HEK293 (cell line): ENCODE measurements around the gene C11orf86.

ENCODE experiments used
- CTCF ChIA-PET: fragments of 350-600 bp; formaldehyde crosslinking; extraction: SDS; loops from one replicate; lab custom pipeline; 2021; ENCODE audit warnings: antibody characterized with exemption; lab: Yijun Ruan, JAX
- POLR2A ChIA-PET: fragments of 300-600 bp; formaldehyde crosslinking; extraction: SDS; loops from one replicate; lab custom pipeline; 2020; ENCODE audit warnings: antibody characterized with exemption, inconsistent platforms; lab: Yijun Ruan, JAX
- H3K27ac ChIP-seq: fragments of 200-500 bp; sonication (Bioruptor generic); 2 replicates; pipeline ENCODE4 v1.5.1; 2014; ENCODE audit warnings: low read depth, low read length, control low read depth, inconsistent platforms; ENCODE audit errors: extremely low read depth
- H3K36me3 ChIP-seq, 2 experiments: fragments of 200-500 bp in 1 of 2; sonication (Bioruptor generic) in 1 of 2; 1 replicate in 1 of 2; 2 replicates in 1 of 2; pipeline ENCODE4 v1.5.1; 2014 to 2017; ENCODE audit warnings: inconsistent platforms in 2 of 2, low read length in 2 of 2; ENCODE audit not compliant: control insufficient read depth in 2 of 2, insufficient read depth in 1 of 2
- H3K4me1 ChIP-seq: fragments of 200-500 bp; sonication (Bioruptor generic); 2 replicates; pipeline ENCODE4 v1.5.1; 2014; ENCODE audit warnings: mild to moderate bottlenecking, low read length, inconsistent platforms; ENCODE audit not compliant: control insufficient read depth, insufficient read depth
- H3K4me3 ChIP-seq: 2 replicates; pipeline ENCODE4 v1.5.1; 2011; ENCODE audit warnings: low read depth, mild to moderate bottlenecking, control low read depth, low read length, moderate library complexity
- H3K9me3 ChIP-seq: fragments of 200-500 bp; sonication (Bioruptor generic); 2 replicates; pipeline ENCODE4 v1.5.1; 2014; ENCODE audit warnings: low read depth, low read length, inconsistent platforms; ENCODE audit not compliant: control insufficient read depth, insufficient read depth
- BCL11A ChIP-seq: fragments of 450-650 bp; formaldehyde crosslinking; IDR thresholded peaks from 2 replicates; pipeline ENCODE4 v1.5.1; 2016; ENCODE audit warnings: low read depth, missing biosample characterization, missing genetic modification characterization
- BCL11B ChIP-seq: fragments of 450-650 bp; formaldehyde crosslinking; IDR thresholded peaks from 2 replicates; pipeline ENCODE4 v1.5.1; 2016; ENCODE audit warnings: low read depth, missing biosample characterization, missing genetic modification characterization
- EGR2 ChIP-seq: fragments of 450-650 bp; formaldehyde crosslinking; IDR thresholded peaks from 2 replicates; pipeline ENCODE4 v1.5.1; 2016; ENCODE audit warnings: low read depth, missing biosample characterization, missing genetic modification characterization
- GLIS2 ChIP-seq: fragments of 450-650 bp; formaldehyde crosslinking; IDR thresholded peaks from 2 replicates; pipeline ENCODE4 v1.5.1; 2016; ENCODE audit warnings: missing biosample characterization, missing genetic modification characterization
- IKZF3 ChIP-seq: fragments of 450-650 bp; IDR thresholded peaks from 2 replicates; pipeline ENCODE4 v1.5.0; 2018; ENCODE audit warnings: missing biosample characterization, mild to moderate bottlenecking, missing genetic modification characterization, moderate library complexity
- KLF1 ChIP-seq: fragments of 450-650 bp; formaldehyde crosslinking; IDR thresholded peaks from 2 replicates; pipeline ENCODE4 v1.5.1; 2016; ENCODE audit warnings: missing biosample characterization, missing genetic modification characterization
- KLF17 ChIP-seq: fragments of 450-650 bp; formaldehyde crosslinking; IDR thresholded peaks from 2 replicates; pipeline ENCODE4 v1.5.1; 2016; ENCODE audit warnings: missing biosample characterization, missing genetic modification characterization
- OVOL3 ChIP-seq: fragments of 450-650 bp; formaldehyde crosslinking; IDR thresholded peaks from 2 replicates; pipeline ENCODE4 v1.5.1; 2016; ENCODE audit warnings: missing biosample characterization, missing genetic modification characterization
- SP7 ChIP-seq: fragments of 450-650 bp; formaldehyde crosslinking; IDR thresholded peaks from 2 replicates; pipeline ENCODE4 v1.5.1; 2016; ENCODE audit warnings: missing biosample characterization, missing genetic modification characterization
- TCF7L2 ChIP-seq: IDR thresholded peaks from 2 replicates; pipeline ENCODE4 v1.6.1; 2011; ENCODE audit warnings: low read depth, mild to moderate bottlenecking, inconsistent platforms, low read length, moderate library complexity, borderline replicate concordance
- TRIM28 ChIP-seq: IDR thresholded peaks from 2 replicates; pipeline ENCODE4 v1.6.1; 2011; ENCODE audit warnings: low read length, control low read depth, borderline replicate concordance
- ZBTB17 ChIP-seq: fragments of 450-650 bp; formaldehyde crosslinking; IDR thresholded peaks from 2 replicates; pipeline ENCODE4 v1.5.1; 2016; ENCODE audit warnings: missing biosample characterization, missing genetic modification characterization
- ZBTB21 ChIP-seq: fragments of 450-650 bp; formaldehyde crosslinking; IDR thresholded peaks from 2 replicates; pipeline ENCODE4 v1.5.1; 2017; ENCODE audit warnings: missing biosample characterization, missing genetic modification characterization
- ZEB2 ChIP-seq: fragments of 450-650 bp; formaldehyde crosslinking; IDR thresholded peaks from 2 replicates; pipeline ENCODE4 v1.5.1; 2016; ENCODE audit warnings: missing biosample characterization, missing genetic modification characterization
- ZFP37 ChIP-seq: fragments of 450-650 bp; formaldehyde crosslinking; IDR thresholded peaks from 2 replicates; pipeline ENCODE4 v1.5.1; 2016; ENCODE audit warnings: missing biosample characterization, missing genetic modification characterization
- ZNF335 ChIP-seq: fragments of 450-650 bp; formaldehyde crosslinking; conservative IDR thresholded peaks from 2 replicates; pipeline ENCODE4 v1.5.1; 2016; ENCODE audit warnings: missing biosample characterization, missing genetic modification characterization
- ZNF624 ChIP-seq: fragments of 450-650 bp; formaldehyde crosslinking; IDR thresholded peaks from 2 replicates; pipeline ENCODE4 v1.5.1; 2017; ENCODE audit warnings: missing biosample characterization, missing genetic modification characterization
- ZNF639 ChIP-seq: fragments of 450-650 bp; formaldehyde crosslinking; IDR thresholded peaks from 2 replicates; pipeline ENCODE4 v1.5.1; 2016; ENCODE audit warnings: missing biosample characterization, missing genetic modification characterization
- ZNF658 ChIP-seq: fragments of 450-650 bp; formaldehyde crosslinking; IDR thresholded peaks from 2 replicates; pipeline ENCODE4; 2016; ENCODE audit warnings: missing biosample characterization, missing genetic modification characterization
- ZNF785 ChIP-seq: fragments of 450-650 bp; formaldehyde crosslinking; IDR thresholded peaks from 2 replicates; pipeline ENCODE4 v1.5.1; 2016; ENCODE audit warnings: missing biosample characterization, missing genetic modification characterization
- ZSCAN30 ChIP-seq: fragments of 450-650 bp; IDR thresholded peaks from 2 replicates; pipeline ENCODE4 v1.5.1; 2018; ENCODE audit warnings: missing biosample characterization, mild to moderate bottlenecking, missing genetic modification characterization, moderate library complexity
- TF ChIP-seq, protein P1 (sequence below): fragments of 450-650 bp; formaldehyde crosslinking; IDR thresholded peaks from 2 replicates; pipeline ENCODE4 v1.5.1; 2016; ENCODE audit warnings: missing biosample characterization, missing genetic modification characterization, borderline replicate concordance
- TF ChIP-seq, protein P2 (sequence below): fragments of 450-650 bp; formaldehyde crosslinking; IDR thresholded peaks from 2 replicates; pipeline ENCODE4 v1.5.1; 2017; ENCODE audit warnings: missing biosample characterization, mild to moderate bottlenecking, missing genetic modification characterization, moderate library complexity
- TF ChIP-seq, protein P3 (sequence below): fragments of 450-650 bp; formaldehyde crosslinking; IDR thresholded peaks from 2 replicates; pipeline ENCODE4 v1.5.1; 2016; ENCODE audit warnings: missing biosample characterization, missing genetic modification characterization
- TF ChIP-seq, protein P4 (sequence below): fragments of 450-650 bp; formaldehyde crosslinking; IDR thresholded peaks from 2 replicates; pipeline ENCODE4 v1.5.1; 2016; ENCODE audit warnings: missing biosample characterization, missing genetic modification characterization
- TF ChIP-seq, protein P5 (sequence below): fragments of 450-650 bp; formaldehyde crosslinking; IDR thresholded peaks from 2 replicates; pipeline ENCODE4 v1.5.1; 2016; ENCODE audit warnings: missing biosample characterization, missing genetic modification characterization

The C11orf86 gene

GRCh38 chr11:67022341-67022933, 47.3 kb downstream of the C11orf86 start:
- Histone ChIP-seq H3K27ac (no peak overlapping the region), H3K9me3 (no peaks in the 10 kb centered on the region), H3K4me1 (peaks cover 5% of the 10 kb centered on the region), H3K36me3 (no peaks in the 10 kb centered on the region), H3K4me3 (peak overlapping the region; percentile 45)
- POLR2A ChIA-PET = interaction anchor here (0.9 to 2.8 kb wide), 6 partner anchors 11 to 295 kb away, joined by 3 to 7 read pairs (median 4); no protein-coding TSS in a partner anchor
- CTCF ChIA-PET = interaction anchor here (0.5 to 2.1 kb wide), 20 partner anchors 10 to 946 kb away, joined by 3 to 10 read pairs (median 4); no protein-coding TSS in a partner anchor
- TF ChIP-seq ZEB2 (tag by site-specific recombination) (peak; percentile 70; the same call in 1 of the 2 replicates), BCL11A (peak; percentile 65), TRIM28 (no peak), IKZF3 (tag by site-specific recombination) (peak; percentile 72), ZFP37 (tag by site-specific recombination) (no peak), ZBTB21 (tag by site-specific recombination) (0 out of 2 replicates have a peak, but pooled peaks have one; percentile 26), ZNF658 (tag by site-specific recombination) (no peak), ZNF335 (tag by site-specific recombination) (peak; percentile 75), EGR2 (tag by site-specific recombination) (peak; percentile 80), BCL11B (tag by site-specific recombination) (peak; percentile 87), GLIS2 (tag by site-specific recombination) (peak; percentile 61), SP7 (peak; percentile 49; the same call in 1 of the 2 replicates), ZNF639 (tag by site-specific recombination) (no peak), KLF17 (tag by site-specific recombination) (no peak), TCF7L2 (no peak), ZNF624 (tag by site-specific recombination) (no peak), ZBTB17 (tag by site-specific recombination) (peak; percentile 56), KLF1 (tag by site-specific recombination) (no peak; the same call in 1 of the 2 replicates), OVOL3 (tag by site-specific recombination) (no peak), ZNF785 (tag by site-specific recombination) (no peak), ZSCAN30 (no peak)
- TF ChIP-seq, protein P1, sequence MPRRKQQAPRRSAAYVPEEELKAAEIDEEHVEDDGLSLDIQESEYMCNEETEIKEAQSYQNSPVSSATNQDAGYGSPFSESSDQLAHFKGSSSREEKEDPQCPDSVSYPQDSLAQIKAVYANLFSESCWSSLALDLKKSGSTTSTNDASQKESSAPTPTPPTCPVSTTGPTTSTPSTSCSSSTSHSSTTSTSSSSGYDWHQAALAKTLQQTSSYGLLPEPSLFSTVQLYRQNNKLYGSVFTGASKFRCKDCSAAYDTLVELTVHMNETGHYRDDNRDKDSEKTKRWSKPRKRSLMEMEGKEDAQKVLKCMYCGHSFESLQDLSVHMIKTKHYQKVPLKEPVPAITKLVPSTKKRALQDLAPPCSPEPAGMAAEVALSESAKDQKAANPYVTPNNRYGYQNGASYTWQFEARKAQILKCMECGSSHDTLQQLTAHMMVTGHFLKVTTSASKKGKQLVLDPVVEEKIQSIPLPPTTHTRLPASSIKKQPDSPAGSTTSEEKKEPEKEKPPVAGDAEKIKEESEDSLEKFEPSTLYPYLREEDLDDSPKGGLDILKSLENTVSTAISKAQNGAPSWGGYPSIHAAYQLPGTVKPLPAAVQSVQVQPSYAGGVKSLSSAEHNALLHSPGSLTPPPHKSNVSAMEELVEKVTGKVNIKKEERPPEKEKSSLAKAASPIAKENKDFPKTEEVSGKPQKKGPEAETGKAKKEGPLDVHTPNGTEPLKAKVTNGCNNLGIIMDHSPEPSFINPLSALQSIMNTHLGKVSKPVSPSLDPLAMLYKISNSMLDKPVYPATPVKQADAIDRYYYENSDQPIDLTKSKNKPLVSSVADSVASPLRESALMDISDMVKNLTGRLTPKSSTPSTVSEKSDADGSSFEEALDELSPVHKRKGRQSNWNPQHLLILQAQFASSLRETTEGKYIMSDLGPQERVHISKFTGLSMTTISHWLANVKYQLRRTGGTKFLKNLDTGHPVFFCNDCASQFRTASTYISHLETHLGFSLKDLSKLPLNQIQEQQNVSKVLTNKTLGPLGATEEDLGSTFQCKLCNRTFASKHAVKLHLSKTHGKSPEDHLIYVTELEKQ (tag by site-specific recombination) = no peak
- TF ChIP-seq, protein P2, sequence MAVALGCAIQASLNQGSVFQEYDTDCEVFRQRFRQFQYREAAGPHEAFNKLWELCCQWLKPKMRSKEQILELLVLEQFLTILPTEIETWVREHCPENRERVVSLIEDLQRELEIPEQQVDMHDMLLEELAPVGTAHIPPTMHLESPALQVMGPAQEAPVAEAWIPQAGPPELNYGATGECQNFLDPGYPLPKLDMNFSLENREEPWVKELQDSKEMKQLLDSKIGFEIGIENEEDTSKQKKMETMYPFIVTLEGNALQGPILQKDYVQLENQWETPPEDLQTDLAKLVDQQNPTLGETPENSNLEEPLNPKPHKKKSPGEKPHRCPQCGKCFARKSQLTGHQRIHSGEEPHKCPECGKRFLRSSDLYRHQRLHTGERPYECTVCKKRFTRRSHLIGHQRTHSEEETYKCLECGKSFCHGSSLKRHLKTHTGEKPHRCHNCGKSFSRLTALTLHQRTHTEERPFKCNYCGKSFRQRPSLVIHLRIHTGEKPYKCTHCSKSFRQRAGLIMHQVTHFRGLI = no peak
- TF ChIP-seq, protein P3, sequence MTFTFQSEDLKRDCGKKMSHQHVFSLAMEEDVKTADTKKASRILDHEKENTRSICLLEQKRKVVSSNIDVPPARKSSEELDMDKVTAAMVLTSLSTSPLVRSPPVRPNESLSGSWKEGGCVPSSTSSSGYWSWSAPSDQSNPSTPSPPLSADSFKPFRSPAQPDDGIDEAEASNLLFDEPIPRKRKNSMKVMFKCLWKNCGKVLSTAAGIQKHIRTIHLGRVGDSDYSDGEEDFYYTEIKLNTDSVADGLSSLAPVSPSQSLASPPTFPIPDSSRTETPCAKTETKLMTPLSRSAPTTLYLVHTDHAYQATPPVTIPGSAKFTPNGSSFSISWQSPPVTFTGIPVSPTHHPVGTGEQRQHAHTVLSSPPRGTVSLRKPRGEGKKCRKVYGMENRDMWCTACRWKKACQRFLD (tag by site-specific recombination) = no peak
- TF ChIP-seq, protein P4, sequence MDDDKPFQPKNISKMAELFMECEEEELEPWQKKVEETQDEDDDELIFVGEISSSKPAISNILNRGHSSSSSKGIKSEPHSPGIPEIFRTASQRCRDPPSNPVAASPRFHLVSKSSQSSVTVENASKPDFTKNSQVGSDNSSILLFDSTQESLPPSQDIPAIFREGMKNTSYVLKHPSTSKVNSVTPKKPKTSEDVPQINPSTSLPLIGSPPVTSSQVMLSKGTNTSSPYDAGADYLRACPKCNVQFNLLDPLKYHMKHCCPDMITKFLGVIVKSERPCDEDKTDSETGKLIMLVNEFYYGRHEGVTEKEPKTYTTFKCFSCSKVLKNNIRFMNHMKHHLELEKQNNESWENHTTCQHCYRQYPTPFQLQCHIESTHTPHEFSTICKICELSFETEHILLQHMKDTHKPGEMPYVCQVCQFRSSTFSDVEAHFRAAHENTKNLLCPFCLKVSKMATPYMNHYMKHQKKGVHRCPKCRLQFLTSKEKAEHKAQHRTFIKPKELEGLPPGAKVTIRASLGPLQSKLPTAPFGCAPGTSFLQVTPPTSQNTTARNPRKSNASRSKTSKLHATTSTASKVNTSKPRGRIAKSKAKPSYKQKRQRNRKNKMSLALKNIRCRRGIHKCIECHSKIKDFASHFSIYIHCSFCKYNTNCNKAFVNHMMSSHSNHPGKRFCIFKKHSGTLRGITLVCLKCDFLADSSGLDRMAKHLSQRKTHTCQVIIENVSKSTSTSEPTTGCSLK (tag by site-specific recombination) = no peak
- TF ChIP-seq, protein P5, sequence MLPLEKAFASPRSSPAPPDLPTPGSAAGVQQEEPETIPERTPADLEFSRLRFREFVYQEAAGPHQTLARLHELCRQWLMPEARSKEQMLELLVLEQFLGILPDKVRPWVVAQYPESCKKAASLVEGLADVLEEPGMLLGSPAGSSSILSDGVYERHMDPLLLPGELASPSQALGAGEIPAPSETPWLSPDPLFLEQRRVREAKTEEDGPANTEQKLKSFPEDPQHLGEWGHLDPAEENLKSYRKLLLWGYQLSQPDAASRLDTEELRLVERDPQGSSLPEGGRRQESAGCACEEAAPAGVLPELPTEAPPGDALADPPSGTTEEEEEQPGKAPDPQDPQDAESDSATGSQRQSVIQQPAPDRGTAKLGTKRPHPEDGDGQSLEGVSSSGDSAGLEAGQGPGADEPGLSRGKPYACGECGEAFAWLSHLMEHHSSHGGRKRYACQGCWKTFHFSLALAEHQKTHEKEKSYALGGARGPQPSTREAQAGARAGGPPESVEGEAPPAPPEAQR (tag by site-specific recombination) = no peak
